IPS-20b (cell line): ENCODE data around the gene SOBP.

Experiments
- H3K27ac ChIP-seq: one replicate; pipeline ENCODE4 v1.5.1; 2013; ENCODE audit warnings: low read length
- H3K27me3 ChIP-seq: 2 replicates; pipeline ENCODE4 v1.6.1; 2013; ENCODE audit warnings: mild to moderate bottlenecking, low read length, inconsistent platforms; ENCODE audit not compliant: insufficient read depth
- H3K36me3 ChIP-seq: 2 replicates; pipeline ENCODE4 v1.6.1; 2013; ENCODE audit warnings: low read depth, mild to moderate bottlenecking, inconsistent platforms, low read length, moderate library complexity; ENCODE audit not compliant: insufficient read depth
- H3K4me1 ChIP-seq: 2 replicates; pipeline ENCODE4 v1.6.1; 2013; ENCODE audit warnings: mild to moderate bottlenecking, control low read depth, inconsistent platforms, low read length, moderate library complexity; ENCODE audit not compliant: insufficient read depth
- H3K4me3 ChIP-seq: 2 replicates; pipeline ENCODE4 v1.5.1; 2013; ENCODE audit warnings: mild to moderate bottlenecking, low read length, inconsistent platforms
- H3K9ac ChIP-seq: 2 replicates; pipeline ENCODE4 v1.6.1; 2013; ENCODE audit warnings: low read depth, mild to moderate bottlenecking, inconsistent platforms, low read length, moderate library complexity
- H3K9me3 ChIP-seq: 2 replicates; pipeline ENCODE4 v1.6.1; 2013; ENCODE audit warnings: mild to moderate bottlenecking, low read depth, low read length, inconsistent platforms; ENCODE audit not compliant: insufficient read depth

SOBP gene

DNA sequence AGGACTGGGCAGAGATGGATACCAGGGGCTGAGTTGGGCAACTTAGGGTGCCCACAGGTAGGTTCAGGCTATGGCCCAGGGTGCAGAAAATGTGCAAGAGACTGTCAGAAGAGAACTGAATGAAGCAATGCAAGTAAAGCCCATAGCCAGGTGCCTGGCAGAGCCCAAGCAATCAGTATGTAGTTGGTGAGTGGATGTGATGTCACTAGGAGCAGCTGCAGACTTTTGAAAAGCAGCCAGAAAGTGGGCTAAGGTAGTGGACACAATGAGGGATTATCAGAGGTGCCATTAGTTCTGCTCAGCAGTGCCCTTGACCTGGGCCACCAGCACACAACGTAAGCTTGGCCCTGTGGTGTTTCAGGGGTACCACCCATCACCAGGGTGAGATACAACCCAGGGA lies 135.3 kb downstream of the SOBP start:
- Histone ChIP-seq H3K4me3 (no peak overlapping the region), H3K27me3 (no peaks in the 10 kb centered on the region), H3K27ac (no peak overlapping the region), H3K9ac (no peak overlapping the region), H3K9me3 (no peaks in the 10 kb centered on the region), H3K4me1 (peaks cover 31% of the 10 kb centered on the region), H3K36me3 (no peaks in the 10 kb centered on the region)

DNA sequence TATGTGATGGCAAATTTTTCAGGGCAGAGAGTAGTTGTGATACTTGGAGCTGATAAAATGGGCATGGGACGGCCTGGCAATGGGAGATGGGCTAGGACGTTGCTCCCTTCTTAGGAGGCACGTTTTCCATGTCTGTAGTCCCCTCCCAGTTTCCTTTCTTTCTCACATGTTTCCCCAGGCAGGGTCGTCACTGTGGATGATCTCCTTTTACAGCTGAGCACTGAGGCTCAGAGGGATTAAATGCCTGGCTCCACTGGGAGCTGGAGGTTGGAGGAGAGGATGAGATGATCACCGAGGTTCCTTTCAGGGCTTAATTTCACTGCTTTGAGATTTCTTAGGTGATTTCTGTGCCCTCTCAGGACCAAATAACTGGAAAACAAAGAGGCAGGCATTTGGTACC lies 136.7 kb downstream of the SOBP start:
- Histone ChIP-seq H3K27me3 (no peaks in the 10 kb centered on the region), H3K9me3 (no peaks in the 10 kb centered on the region), H3K4me3 (no peak overlapping the region), H3K36me3 (no peaks in the 10 kb centered on the region), H3K4me1 (peaks cover 18% of the 10 kb centered on the region), H3K9ac (no peak overlapping the region), H3K27ac (no peak overlapping the region)

DNA sequence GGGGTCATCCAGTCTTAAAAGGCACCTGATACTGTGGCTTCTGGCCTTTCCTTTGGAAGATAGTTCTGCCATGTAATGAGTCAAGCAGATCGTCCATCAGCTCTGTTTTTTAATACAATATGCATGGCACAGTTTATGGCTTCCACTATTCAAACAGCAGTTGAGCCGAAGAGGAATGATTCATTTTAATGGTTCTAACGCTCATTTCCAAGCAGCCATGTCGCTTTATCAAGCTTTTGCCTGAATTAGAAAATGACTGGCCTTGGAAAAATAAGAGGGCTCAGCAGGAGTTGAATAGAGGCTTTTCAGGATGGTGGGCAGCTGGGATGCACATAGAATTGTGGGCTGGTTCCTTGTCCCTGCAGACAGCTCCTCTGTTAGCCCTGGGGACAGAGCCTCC lies 138.1 kb downstream of the SOBP start:
- Histone ChIP-seq H3K27ac (no peak overlapping the region), H3K27me3 (peaks cover 9% of the 10 kb centered on the region), H3K36me3 (no peaks in the 10 kb centered on the region), H3K4me3 (no peak overlapping the region), H3K4me1 (peaks cover 16% of the 10 kb centered on the region), H3K9me3 (no peaks in the 10 kb centered on the region), H3K9ac (no peak overlapping the region)

DNA sequence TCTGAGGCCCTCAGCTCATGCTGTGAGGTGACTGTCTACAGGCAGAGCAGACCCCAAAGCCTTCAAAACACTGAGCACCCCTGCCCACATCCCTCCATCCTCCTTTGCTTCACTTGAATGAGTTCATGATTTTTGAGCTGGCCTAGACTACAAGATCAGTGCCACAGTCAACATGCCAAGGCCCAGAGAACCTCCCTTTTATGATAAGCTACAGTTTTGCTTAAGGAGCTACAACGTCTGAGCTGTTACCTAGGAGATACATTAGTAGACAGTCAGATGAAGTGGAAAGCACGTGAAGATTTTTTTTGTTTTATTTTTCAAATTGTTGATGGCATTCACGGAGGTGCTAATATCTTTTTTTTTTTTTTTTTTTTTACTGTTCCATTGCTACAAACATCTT lies 139.0 kb downstream of the SOBP start:
- Histone ChIP-seq H3K36me3 (no peaks in the 10 kb centered on the region), H3K27me3 (peaks cover 18% of the 10 kb centered on the region), H3K9me3 (no peaks in the 10 kb centered on the region), H3K4me3 (no peak overlapping the region), H3K9ac (no peak overlapping the region), H3K27ac (no peak overlapping the region), H3K4me1 (peaks cover 16% of the 10 kb centered on the region)

DNA sequence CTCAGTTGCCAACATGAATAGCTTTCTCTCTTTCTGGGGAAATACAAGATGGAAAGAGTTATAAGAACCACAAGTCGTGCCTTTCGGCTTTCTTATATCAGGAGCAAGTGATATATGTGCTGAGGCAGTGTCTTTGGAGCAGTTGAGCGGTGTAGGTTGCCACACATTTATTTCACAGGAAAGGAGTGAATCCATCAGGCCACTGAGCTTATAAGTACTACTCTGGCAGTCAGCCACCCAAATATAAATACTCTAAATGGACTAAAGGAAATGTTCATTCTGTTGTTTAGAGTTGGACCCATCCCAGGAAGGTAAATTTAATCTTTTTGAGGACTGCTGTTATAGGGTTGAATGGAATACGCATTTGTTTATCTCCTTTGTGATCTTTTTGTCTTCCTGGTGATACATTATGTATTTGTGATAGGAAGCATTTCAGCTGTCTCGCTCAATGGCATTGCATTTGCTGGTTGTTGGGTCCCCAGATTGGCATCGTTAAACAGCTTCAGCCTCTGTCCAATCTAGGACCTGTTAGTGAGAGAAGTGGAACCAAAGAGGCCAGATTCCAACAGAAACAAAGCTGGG lies 139.7 kb downstream of the SOBP start:
- Histone ChIP-seq H3K27ac (no peak overlapping the region), H3K9me3 (no peaks in the 10 kb centered on the region), H3K36me3 (no peaks in the 10 kb centered on the region), H3K4me1 (peaks cover 16% of the 10 kb centered on the region; the same call in 1 of the 2 replicates), H3K4me3 (no peak overlapping the region), H3K9ac (no peak overlapping the region), H3K27me3 (peaks cover 25% of the 10 kb centered on the region)

DNA sequence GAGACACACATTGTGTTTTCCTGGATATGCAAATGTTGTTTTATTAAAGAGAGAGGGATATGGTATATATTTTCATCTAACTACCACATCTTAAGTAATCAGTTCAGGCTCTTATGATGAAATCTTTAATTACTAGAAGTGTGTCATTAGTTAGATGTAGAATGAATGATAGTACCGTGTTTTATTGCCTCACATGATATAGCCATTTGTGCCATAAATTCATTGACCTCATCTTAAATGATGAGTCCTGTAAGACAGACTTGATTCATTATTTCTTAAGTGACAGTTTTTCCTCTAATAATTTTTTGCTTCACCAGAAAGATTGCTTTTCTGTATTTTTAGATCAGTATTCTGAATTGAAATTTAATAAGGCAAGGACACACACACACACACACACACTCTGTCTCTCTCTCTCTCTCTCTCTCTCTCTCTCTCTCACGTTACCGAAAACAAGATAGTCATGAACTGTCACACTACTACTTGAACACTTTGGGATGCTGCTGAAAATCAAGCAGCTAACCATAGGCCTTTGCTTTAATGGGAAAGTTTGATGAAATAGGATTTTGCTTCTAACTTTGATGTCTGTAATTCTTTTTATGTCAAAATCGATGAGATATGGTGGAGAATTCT lies 140.5 kb downstream of the SOBP start:
- no peaks in the 10 kb centered on the region for H3K36me3 ChIP-seq
- H3K27ac ChIP-seq, result no peak overlapping the region
- H3K4me1 ChIP-seq, result peaks cover 16% of the 10 kb centered on the region; the same call in 1 of the 2 replicates
- H3K9me3 ChIP-seq, result no peaks in the 10 kb centered on the region
- no peak overlapping the region for H3K9ac ChIP-seq
- H3K4me3 ChIP-seq, result no peak overlapping the region
- H3K27me3 ChIP-seq, result peaks cover 32% of the 10 kb centered on the region

DNA sequence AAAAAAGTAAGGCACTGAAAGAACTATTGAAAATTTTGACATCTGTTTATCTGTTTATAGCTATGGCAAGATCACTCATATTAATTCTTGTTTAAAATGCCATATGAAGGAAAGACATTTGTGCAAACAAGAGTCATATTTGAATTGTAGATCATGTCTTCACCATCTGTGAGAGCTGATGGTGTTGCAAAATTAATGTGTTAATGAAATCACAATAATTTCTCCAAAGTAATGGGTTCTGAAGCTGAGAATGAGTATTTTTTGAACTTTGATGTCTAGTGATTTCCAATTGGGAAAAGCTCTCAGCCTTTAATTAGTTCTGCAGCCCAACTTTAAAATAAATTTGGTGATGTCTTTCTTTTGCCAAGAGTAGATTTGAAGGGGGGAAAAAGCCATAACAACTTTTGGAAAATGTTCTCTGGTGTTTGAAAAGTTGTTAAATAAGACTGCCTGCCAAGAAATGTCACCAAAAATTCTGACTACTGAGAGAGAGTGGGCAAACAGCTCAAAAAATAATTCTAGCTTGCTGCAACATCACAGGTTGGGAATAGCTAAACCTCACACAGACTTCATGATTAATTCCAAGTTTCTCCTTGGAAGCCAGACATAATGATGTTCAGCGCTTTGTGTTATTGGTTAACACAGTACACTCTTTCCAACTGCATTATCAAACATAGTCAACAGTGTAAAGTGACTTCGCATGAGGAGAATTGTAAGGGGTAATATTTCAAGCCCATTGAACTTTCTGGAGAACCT lies 142.6 kb downstream of the SOBP start:
- no peaks in the 10 kb centered on the region for H3K9me3 ChIP-seq
- H3K27me3 ChIP-seq, result peaks cover 41% of the 10 kb centered on the region
- no peaks in the 10 kb centered on the region for H3K36me3 ChIP-seq
- H3K4me1 ChIP-seq, result peaks cover 11% of the 10 kb centered on the region; the same call in 1 of the 2 replicates
- no peak overlapping the region for H3K27ac ChIP-seq
- H3K4me3 ChIP-seq, result no peak overlapping the region
- H3K9ac ChIP-seq, result no peak overlapping the region

DNA sequence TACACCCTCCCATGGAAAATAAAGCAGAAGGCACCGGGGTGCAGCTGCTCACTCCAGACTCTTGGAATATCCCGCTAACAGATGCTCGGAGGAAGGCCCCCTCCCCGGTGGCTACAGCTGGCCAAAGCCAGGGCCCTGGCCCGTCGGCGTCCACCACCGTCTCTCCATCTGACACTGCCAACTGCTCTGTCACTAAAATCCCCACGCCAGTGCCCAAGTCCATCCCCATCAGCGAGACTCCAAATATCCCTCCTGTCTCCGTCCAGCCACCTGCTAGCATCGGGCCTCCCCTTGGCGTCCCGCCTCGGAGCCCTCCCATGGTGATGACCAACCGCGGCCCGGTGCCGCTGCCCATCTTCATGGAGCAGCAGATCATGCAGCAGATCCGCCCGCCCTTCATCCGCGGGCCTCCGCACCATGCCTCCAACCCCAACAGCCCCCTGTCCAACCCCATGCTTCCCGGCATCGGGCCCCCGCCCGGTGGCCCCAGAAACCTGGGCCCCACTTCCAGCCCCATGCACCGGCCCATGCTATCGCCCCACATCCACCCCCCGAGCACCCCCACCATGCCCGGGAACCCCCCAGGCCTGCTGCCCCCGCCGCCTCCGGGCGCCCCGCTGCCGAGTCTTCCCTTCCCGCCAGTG lies 143.9 kb downstream of the SOBP start:
- no peak overlapping the region for H3K9ac ChIP-seq
- peak overlapping the region; percentile 61; the same call in 1 of the 2 replicates for H3K4me3 ChIP-seq
- no peaks in the 10 kb centered on the region for H3K9me3 ChIP-seq
- no peaks in the 10 kb centered on the region; the same call in 1 of the 2 replicates for H3K4me1 ChIP-seq
- H3K36me3 ChIP-seq, result no peaks in the 10 kb centered on the region
- H3K27ac ChIP-seq, result no peak overlapping the region
- peaks cover 41% of the 10 kb centered on the region for H3K27me3 ChIP-seq

DNA sequence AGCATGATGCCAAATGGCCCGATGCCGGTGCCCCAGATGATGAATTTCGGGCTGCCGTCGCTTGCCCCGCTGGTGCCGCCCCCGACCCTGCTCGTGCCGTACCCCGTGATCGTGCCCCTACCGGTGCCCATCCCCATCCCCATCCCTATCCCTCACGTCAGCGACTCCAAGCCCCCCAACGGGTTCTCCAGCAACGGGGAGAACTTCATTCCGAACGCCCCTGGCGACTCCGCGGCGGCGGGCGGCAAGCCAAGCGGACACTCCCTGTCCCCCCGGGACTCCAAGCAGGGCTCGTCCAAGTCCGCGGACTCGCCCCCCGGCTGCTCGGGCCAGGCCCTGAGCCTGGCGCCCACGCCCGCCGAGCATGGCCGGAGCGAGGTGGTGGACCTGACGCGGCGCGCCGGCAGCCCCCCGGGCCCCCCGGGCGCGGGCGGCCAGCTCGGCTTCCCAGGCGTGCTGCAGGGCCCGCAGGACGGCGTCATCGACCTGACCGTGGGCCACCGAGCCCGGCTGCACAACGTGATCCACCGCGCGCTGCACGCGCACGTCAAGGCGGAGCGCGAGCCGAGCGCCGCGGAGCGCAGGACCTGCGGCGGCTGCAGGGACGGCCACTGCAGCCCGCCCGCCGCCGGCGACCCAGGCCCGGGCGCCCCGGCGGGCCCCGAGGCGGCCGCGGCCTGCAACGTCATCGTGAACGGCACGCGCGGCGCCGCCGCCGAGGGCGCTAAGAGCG lies 144.6 kb downstream of the SOBP start:
- no peak overlapping the region for H3K9ac ChIP-seq
- H3K4me3 ChIP-seq, result peak overlapping the region; percentile 61; the same call in 1 of the 2 replicates
- no peaks in the 10 kb centered on the region for H3K9me3 ChIP-seq
- no peaks in the 10 kb centered on the region for H3K36me3 ChIP-seq
- H3K4me1 ChIP-seq, result no peaks in the 10 kb centered on the region; the same call in 1 of the 2 replicates
- H3K27me3 ChIP-seq, result peaks cover 41% of the 10 kb centered on the region
- no peak overlapping the region for H3K27ac ChIP-seq

DNA sequence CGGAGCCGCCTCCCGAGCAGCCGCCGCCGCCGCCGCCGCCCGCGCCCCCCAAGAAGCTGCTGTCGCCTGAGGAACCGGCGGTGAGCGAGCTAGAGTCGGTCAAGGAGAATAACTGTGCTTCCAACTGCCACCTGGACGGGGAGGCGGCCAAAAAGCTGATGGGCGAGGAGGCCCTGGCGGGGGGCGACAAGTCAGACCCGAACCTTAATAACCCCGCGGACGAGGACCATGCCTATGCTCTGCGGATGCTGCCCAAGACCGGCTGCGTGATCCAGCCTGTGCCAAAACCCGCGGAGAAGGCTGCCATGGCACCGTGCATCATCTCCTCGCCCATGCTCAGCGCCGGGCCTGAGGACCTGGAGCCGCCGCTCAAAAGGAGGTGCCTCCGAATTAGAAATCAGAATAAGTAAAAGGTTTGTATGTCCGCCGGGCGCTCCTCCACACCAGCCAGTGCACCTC lies 145.2 kb downstream of the SOBP start:
- Histone ChIP-seq H3K9me3 (no peaks in the 10 kb centered on the region), H3K27ac (no peak overlapping the region), H3K36me3 (no peaks in the 10 kb centered on the region), H3K9ac (no peak overlapping the region), H3K4me1 (no peaks in the 10 kb centered on the region), H3K27me3 (peaks cover 41% of the 10 kb centered on the region), H3K4me3 (no peak overlapping the region)

DNA sequence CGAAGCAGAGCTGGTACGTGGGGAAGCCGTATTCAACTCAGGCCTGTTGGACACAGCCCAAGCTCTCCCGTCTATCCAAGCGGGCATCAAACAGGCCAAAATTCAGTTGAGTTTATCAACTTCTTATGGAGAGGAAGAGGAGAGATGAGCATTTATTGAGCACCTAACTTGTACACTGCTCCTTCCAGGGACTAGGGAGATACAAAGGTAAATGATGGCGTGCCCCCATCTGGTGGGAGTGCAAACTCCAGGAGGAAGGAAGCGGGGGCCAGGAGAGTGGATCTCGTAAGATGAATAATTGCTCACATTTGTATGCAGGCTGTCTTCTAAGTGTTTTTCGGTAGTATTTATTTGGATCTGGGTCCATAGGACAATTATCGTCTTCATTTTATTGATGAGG lies 146.6 kb downstream of the SOBP start:
- no peak overlapping the region for H3K4me3 ChIP-seq
- H3K4me1 ChIP-seq, result no peaks in the 10 kb centered on the region
- H3K9me3 ChIP-seq, result no peaks in the 10 kb centered on the region
- H3K36me3 ChIP-seq, result no peaks in the 10 kb centered on the region
- H3K9ac ChIP-seq, result no peak overlapping the region
- H3K27ac ChIP-seq, result no peak overlapping the region
- peaks cover 41% of the 10 kb centered on the region for H3K27me3 ChIP-seq
